ENCODE data around the gene DSCAML1. TPM values are rescaled to one million over a fixed set of nuclear protein-coding genes. Genes with fewer than 3 reads are reported as not detected.

DSCAML1 gene
- total and polyA plus RNA-seq, 2 of the 8 experiments (the other 6 are each of a cell fraction or from before 2014, with no cell fraction given), result 0.19 to 0.24 TPM

GRCh38 chr11:117440258-117440657 lies 356.8 kb downstream of the DSCAML1 start:
- no peaks in the 10 kb centered on the region for H3K36me3 ChIP-seq (ENCODE audit: control insufficient read depth in 2 of 4, insufficient read depth in 4 of 4, low read length in 3 of 4)
- H2BK12ac ChIP-seq (ENCODE audit: low read depth, low read length), result no peak overlapping the region
- FAIRE-seq, result no peak
- H3K79me1 ChIP-seq (ENCODE audit: low read depth, low read length), result no peaks in the 10 kb centered on the region
- no peak overlapping the region for H2BK20ac ChIP-seq (ENCODE audit: low read length)
- H3K27ac ChIP-seq (ENCODE audit: low read depth, low read length), result no peak overlapping the region
- H3K18ac ChIP-seq (ENCODE audit: extremely low read depth, low read length), result no peak overlapping the region
- H3K14ac ChIP-seq (ENCODE audit: insufficient read length), result no peak overlapping the region
- no peak overlapping the region for H3K4ac ChIP-seq (replicated peaks; ENCODE audit: insufficient read length, low read depth, low read length)
- H3K79me2 ChIP-seq (ENCODE audit: control insufficient read depth in 1 of 2, insufficient read depth in 2 of 2, low read length in 2 of 2), result no peaks in the 10 kb centered on the region; a peak in 1 of 4 replicates
- H3K56ac ChIP-seq (replicated peaks; ENCODE audit: insufficient read length, low read depth, low read length), result no peak overlapping the region
- no peak overlapping the region for H2BK15ac ChIP-seq (ENCODE audit: low read length)
- H3K4me2 ChIP-seq (ENCODE audit: insufficient read depth in 1 of 2, low read depth in 2 of 2, low read length in 2 of 2), result no peak overlapping the region
- no peak overlapping the region for H4K8ac ChIP-seq (ENCODE audit: extremely low read depth, insufficient read depth, low read length)
- no peaks in the 10 kb centered on the region for H3K9me3 ChIP-seq (ENCODE audit: insufficient read depth in 2 of 2, low read depth in 1 of 2, low read length in 1 of 2)
- CTCF ChIA-PET (ENCODE audit: partially characterized antibody), result interaction anchor here (1.3 to 6.5 kb wide), 7 partner anchors 14 to 379 kb away, joined by 3 to 75 read pairs (median 5); no protein-coding TSS in a partner anchor
- H2AFZ ChIP-seq (ENCODE audit: low read length), result no peak overlapping the region
- no peak overlapping the region for H2AK5ac ChIP-seq (ENCODE audit: low read depth, low read length)
- peaks cover 0 to 5% of the 10 kb centered on the region in 2 experiments for H4K20me1 ChIP-seq (replicated peaks in 1 of 2; ENCODE audit: control insufficient read depth in 1 of 2, insufficient read depth in 2 of 2, low read length in 2 of 2)
- H3K23me2 ChIP-seq (ENCODE audit: low read depth, low read length), result peaks cover 3% of the 10 kb centered on the region; the same call in 1 of the 2 replicates
- POLR2A ChIA-PET (ENCODE audit: partially characterized antibody), result no interaction called here
- H2BK5ac ChIP-seq (ENCODE audit: low read depth, low read length), result no peak overlapping the region
- peaks cover 0 to 3% (median 0%) of the 10 kb centered on the region in 4 experiments; a peak in 2 of 7 replicates for H3K27me3 ChIP-seq (replicated peaks in 1 of 4; ENCODE audit: control insufficient read depth in 3 of 4, extremely low read depth in 1 of 4, insufficient read depth in 3 of 4, low read length in 3 of 4)
- peaks cover 0 to 9% (median 6%) of the 10 kb centered on the region in 4 experiments; a peak in 5 of 7 replicates for H3K4me1 ChIP-seq (replicated peaks in 1 of 4; ENCODE audit: control insufficient read depth in 3 of 4, insufficient read depth in 4 of 4, low read length in 3 of 4)
- no peak overlapping the region for H3K9ac ChIP-seq (replicated peaks in 1 of 4; ENCODE audit: extremely low read depth in 1 of 4, low read depth in 3 of 4, low read length in 3 of 4)
- 86% methylated on average over 8 of the region's 8 CpGs; no CpG with 5 or more reads in 1 of the 2 experiments for WGBS, 2 experiments (ENCODE audit: extremely low coverage in 1 of 2, insufficient coverage in 1 of 2, insufficient read length in 1 of 2, insufficient replicate concordance in 2 of 2, low coverage in 1 of 2, low lambda C conversion rate in 2 of 2, missing lambda C conversion rate in 1 of 2)
- no peak overlapping the region for H4K91ac ChIP-seq (replicated peaks; ENCODE audit: insufficient read length, low read length)
- TF ChIP-seq TAF7 (optimal IDR thresholded peaks at IDR 0.05; ENCODE audit: borderline replicate concordance, low read depth, low read length) (no peak), CREB1 (IDR thresholded peaks at IDR 0.05) (no peak), JUN (IDR thresholded peaks at IDR 0.05; ENCODE audit: low read depth, low read length) (no peak)
- no peak overlapping the region for H3K23ac ChIP-seq (ENCODE audit: insufficient read length)
- H4K5ac ChIP-seq (ENCODE audit: insufficient read length, low read depth, low read length), result no peak overlapping the region
- no peak overlapping the region for H2BK120ac ChIP-seq (replicated peaks; ENCODE audit: low read depth, low read length)
- no peak for DNase-seq (ENCODE audit: low read depth in 1 of 2, low spot score in 2 of 2)
- H3K4me3 ChIP-seq (ENCODE audit: extremely low read depth in 1 of 4, insufficient read depth in 2 of 4, low read depth in 3 of 4, low read length in 4 of 4), result no peak overlapping the region

Data from H1 (cell line).